ELR (cell line): ENCODE data around the gene UEVLD.
"Not testable (repeated sequence)": the region's sequence is repeated elsewhere in the genome, so short reads cannot be mapped to it uniquely, and the experiment has no call there.

Experiments
- DNase-seq: peaks from one replicate; pipeline ENCODE4 v3.0.0-alpha.2; 2015; ENCODE audit warnings: low read depth

Gene UEVLD

DNA sequence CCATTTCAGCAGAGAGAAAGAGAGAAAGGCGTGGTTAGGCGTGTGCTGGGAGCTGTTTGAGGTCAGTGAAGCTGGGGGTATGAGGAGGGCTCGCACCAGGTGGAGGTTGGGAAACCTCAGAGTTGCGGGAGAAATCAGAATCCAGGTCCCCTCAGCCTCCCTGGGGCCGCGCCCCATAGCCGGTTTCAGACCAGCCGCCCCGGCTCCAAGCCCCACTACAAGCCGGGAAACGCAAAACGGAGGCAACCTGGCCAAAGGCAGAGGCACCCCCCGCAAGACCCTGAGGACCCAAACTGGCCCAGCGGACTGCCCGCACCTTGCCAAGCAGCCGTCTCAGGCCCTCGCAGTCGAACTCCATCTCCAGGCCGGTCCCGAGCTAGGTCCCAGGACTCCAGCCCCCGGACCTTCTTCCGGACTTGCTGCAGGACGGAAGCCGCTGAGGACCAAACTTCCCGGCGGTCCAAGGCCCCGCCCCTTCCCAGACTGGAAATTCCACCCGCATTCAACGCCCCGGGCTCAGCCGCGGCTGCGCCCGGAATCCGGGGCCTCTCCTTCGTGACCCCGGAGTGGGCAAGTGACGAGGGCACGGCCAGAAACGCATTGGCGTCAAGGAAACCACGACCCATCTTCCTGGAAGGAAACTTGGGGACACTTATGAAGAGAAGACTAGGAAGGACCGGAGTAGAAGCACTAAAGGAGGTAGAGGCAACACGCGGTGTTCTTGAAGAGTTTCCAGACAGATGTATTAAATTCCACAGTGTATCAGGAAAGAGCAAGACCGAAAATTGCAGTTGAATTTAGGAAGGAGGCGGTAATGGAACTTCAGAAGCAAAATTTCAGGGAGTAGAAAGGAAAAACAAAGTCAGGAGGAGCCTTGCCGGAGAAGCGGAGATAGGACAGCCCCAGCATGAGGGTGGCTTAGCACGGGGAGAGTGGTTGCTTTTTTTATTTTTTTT lies at the start of gene UEVLD:
Gene UEVLD, minus strand, starts transcription at position 438 of the 956 bp plus-strand sequence. Its CDS starts 80 bp downstream, at position 358.
- peak; percentile 94 for DNase-seq

GRCh38 chr11:18634140-18635032 lies 45.9 kb upstream of the UEVLD start, which contains the start of gene SPTY2D1:
SPTY2D1 (minus strand) TSS chr11:18634342; CDS start chr11:18634257, 85 bp downstream.
- peak; percentile 100 for DNase-seq

- DNase-seq, result peak; percentile 34
These were observed 45.0 kb upstream of the UEVLD start for GRCh38 chr11:18633256-18634139.

DNA sequence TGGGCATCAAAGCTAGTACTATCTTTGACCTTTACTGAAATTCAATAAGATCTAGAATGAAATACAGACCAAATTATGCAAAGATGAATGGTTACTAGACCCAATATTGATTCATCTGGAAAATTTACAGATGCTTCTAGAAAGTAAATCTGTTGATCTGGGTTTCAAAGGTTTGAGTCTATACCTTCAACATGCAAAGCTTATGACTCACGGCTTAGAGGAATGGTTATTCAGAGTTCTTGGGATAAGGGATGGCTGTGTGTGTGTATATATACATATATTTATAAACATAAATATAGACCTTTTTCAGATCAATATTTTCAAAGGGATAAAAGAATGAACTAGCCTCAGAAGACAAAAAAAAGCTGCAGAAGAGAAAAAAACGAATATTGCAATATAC lies 44.3 kb upstream of the UEVLD start:
- DNase-seq, result peak; percentile 58

GRCh38 chr11:18624161-18624560 lies 35.6 kb upstream of the UEVLD start:
- DNase-seq, result no peak

GRCh38 chr11:18623707-18624106 lies 35.2 kb upstream of the UEVLD start:
- DNase-seq, result no peak

DNA sequence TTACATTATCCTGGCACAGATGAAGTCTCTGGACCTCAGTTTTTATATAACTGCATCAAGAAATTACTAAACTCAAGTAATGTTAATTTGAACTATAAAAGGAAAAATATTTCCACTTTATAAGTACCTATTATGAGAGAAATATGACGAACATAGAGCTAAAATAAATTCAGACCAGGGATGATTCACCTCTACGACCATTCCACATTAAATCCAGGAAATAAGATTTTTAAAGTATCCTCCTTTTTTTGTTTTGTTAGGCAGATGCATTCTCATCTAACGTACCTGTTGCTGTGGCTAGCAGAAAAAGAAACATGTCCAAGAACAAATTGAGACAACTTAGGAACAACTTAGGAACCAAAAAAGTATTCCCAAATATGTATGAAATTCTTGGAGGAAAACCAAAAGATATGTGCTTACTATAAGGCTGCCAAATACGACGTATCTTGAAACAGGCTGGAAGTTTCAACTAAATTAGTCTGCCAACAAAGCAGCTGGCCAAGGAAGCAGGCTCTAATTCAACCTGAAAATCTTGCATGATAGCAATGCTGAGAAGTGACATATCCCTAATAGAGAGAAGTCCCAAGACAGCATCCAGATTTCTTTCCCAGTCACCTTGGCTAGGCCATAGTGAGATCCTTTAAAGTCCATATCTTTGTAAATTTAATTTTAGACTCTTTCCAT lies 29.9 kb upstream of the UEVLD start:
- DNase-seq, result no peak

DNA sequence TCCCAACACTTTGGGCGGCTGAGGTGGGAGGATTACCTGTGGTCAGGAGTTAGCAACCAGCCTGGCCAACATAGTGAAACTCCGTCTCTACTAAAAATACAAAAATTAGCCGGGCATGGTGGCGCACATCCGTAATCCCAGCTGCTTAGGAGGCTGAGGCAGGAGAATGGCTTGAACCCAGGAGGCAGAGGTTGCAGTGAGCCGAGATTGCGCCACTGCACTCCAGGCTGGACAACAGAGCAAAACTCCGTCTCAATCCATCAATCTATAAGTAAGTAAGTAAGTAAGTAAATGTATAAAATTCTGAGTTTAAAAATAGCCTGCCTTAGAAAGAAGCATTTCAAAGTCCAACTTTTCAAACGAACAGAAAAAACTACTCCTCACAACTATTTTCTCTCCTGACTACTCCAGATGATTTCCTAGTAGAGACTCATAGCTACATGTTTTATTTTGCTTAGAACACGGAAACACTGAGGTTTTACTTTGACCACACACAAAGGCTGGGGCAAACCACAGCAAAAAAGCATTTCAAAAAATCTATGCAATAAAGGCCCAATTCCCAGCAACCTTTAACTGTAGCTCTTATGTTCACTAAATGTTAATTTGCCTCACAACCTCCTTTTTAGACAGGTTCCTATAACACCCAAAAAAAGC lies 29.3 kb upstream of the UEVLD start:
- no peak for DNase-seq

GRCh38 chr11:18615628-18616392 lies 27.3 kb upstream of the UEVLD start:
- DNase-seq, result peak; percentile 64

DNA sequence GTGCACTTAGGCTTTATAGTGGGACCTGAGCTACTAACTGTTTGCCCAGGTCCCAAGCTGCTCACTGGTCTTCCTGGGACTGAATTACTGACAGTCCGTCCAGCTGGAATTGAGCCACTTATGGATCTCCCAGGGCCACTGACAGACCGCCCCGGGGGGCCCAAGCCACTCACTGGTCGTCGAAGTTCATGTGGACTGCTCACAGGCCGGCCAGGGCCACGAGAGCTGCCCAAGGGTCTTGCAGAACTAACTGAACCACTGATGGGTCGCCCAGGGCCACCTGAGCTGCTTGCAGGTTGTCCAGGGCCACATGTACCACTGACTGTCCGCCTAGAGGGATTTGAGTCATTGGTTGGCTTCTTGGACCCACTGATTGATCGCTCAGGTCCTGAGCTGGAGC lies 26.1 kb upstream of the UEVLD start:
- DNase-seq, result no peak

DNA sequence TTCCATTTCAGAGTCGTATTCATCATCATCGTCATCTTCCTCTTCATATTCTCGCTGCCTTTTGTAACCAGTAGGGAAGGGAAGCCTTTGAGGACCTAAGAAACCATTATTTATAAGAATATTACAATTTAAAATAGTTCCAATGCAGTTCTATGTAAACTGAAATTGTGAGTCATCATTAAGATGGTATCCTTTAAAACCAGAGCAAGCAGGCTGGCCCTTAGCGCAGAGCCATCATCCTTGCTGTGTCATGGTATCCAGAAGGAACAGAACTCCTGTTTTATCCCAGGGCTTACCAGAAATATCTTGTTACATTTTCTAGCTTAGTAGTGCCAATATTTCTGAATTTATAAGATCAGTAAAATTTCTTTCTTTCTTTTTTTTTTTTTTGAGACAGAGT lies 23.9 kb upstream of the UEVLD start:
- no peak for DNase-seq

GRCh38 chr11:18611196-18611595 lies 22.7 kb upstream of the UEVLD start:
- DNase-seq, result no peak

GRCh38 chr11:18608376-18608775 lies 19.8 kb upstream of the UEVLD start:
- DNase-seq, result no peak

DNA sequence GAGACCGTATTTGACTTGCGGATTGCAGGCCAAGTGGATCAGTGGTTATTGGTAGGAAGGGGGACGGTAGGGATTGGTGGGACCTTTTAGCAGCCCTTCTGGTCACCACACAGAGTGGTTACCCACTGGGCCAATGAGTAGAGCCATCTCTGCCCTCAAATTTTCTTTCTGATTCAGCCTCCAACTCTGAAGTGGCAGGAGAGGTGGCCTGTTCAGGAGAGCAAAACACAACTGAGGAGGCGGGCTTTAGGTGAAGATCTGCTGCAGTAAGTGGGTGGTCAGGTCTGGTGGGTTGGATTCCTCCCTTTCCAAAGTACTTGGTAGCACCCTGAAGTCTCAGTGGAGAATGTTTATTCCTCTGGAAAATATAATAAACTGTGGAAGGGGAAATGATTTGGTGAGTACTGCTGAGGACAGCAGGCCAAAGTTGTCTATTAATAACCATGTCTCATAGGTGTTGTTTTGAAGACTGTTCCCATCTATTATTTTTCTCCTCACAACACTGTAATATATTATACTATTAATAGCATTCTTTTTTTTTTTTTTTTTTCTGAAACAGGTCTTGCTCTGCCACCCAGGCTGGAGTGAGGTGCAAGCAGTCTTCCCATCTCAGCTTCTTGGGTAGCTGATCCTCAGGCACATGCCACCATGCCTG lies 12.5 kb upstream of the UEVLD start:
- DNase-seq, result no peak

DNA sequence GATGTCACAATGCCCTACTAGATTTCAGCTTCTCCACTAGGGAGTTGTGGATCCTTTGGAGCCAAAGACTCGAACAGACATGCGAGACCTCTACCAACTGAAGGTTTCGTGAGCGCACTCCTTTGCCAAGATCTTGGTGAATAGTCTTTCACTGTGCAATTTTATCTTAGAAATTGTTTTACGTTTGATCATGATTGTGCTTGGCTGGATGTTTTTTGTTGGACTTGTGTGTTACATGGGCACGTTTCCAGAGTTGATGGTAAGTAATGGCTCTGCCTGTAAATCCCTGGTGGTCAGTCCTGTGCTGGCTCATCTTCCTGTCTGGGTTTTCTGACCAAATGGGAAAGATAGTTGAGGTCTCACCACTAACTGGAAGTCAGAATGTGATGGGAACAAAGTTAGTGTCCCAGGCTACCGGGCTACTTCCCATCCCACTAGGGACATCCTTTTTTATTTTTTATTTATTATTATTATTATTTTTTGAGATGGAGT lies 11.3 kb upstream of the UEVLD start, which contains the start of gene MISFA:
Gene MISFA, plus strand, starts transcription at position 51 of the 492 bp plus-strand sequence. Its CDS starts 140 bp downstream, at position 191.
- DNase-seq, result no peak

DNA sequence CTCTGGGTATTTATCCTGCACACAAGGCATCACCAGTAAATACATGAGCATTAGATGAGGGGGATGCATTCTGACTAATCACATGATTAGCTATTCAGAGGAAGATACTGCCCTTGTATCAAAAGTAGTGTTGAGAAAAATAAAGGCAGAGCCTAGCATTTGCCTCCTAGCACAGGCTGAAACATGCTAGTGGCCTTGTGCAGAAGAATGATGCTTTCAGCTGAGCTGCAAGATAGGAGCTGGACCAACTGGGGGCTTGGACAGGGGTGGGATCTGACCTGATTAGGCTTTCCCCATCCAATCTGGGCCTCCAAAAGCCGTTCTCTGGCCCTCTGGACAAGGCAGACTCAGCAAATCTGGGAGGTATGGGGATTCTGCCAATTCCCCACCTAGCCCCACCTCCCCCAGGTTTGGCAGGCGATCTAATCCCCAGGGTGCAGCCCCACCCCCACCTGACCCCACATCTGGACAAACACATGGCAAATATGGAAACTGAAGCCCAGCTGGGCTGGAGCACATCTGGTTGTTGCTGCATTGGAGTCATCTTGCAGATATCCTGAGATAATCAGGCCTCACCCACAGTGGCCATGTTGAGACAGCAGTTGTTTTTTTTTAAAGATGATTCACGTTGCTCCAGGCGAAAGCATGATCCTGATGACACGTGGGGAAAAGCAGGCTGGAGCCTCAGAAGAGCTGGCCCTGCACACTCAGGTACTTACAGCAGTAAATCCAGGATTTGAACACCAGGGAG lies 6.6 kb upstream of the UEVLD start:
- DNase-seq, result peak; percentile 87

- not testable (repeated sequence) for DNase-seq
These were observed 5.6 kb upstream of the UEVLD start for GRCh38 chr11:18594088-18594487.

- no peak for DNase-seq
These were observed 2.0 kb upstream of the UEVLD start for GRCh38 chr11:18590571-18590970.
